Esophagus squamous epithelium (tissue), 5 donors: ENCODE measurements around the gene PIK3C2G. TPM values are rescaled to one million over a fixed set of nuclear protein-coding genes. Genes with fewer than 3 reads are reported as not detected.

Experiments used
- DNase-seq: peaks from one replicate; lab custom pipeline; 2025; lab: John Stamatoyannopoulos, UW
- H3K27ac ChIP-seq, 4 donors: fragments of 200-600 bp; sonication (generic); one replicate each; pipeline ENCODE4 v1.5.1; 2016 to 2019; ENCODE audit warnings: mild to moderate bottlenecking in 1 of 4
- H3K27me3 ChIP-seq, 4 donors: fragments of 200-600 bp; sonication (generic); 1 replicate in 3 of 4; 2 replicates in 1 of 4; pipeline versions ENCODE4 v1.5.1 to v1.6.0; 2017 to 2021; ENCODE audit warnings: antibody characterized with exemption in 1 of 4
- H3K36me3 ChIP-seq, 3 donors: fragments of 200-600 bp; sonication (generic); one replicate each; pipeline ENCODE4 v1.5.1; 2016 to 2019
- H3K4me1 ChIP-seq, 3 donors: fragments of 200-600 bp; sonication (generic); one replicate each; pipeline ENCODE4 v1.5.1; 2017 to 2019
- H3K4me3 ChIP-seq, 4 donors: fragments of 200-600 bp; sonication (generic); 1 replicate in 3 of 4; 2 replicates in 1 of 4; pipeline ENCODE4 v1.5.1; 2016 to 2019; ENCODE audit warnings: mild to moderate bottlenecking in 2 of 4, moderate library complexity in 1 of 4
- H3K9me3 ChIP-seq, 3 donors: fragments of 200-600 bp; sonication (generic); one replicate each; pipeline ENCODE4 v1.5.1; 2016 to 2019
- POLR2A ChIP-seq, 4 donors: fragments of 450-650 bp; IDR thresholded peaks; one replicate each; pipeline ENCODE4 v1.6.1; 2017; ENCODE audit warnings: antibody characterized with exemption in 4 of 4, mild to moderate bottlenecking in 4 of 4, moderate library complexity in 3 of 4
- WGBS, 2 donors: methylation state at CpG; one replicate each; pipeline ENCODE4 v1.1.5; 2018; 5-methylcytosine and 5-hydroxymethylcytosine counted together
- intact Hi-C: fragments of 100-400 bp; cut with DNase I; formaldehyde crosslinking; loops from one replicate; pipeline ENCODE4 v1.15.0; 2022
- total RNA-seq, 4 donors: library from RNA; depleted of rRNA; stranded (reverse); fragments of >200 nt; gene quantifications; one replicate each; pipeline ENCODE4 v1.1.0, GENCODE V29; 2016
- TF ChIP-seq, protein P1 (sequence below), 6 experiments: fragments of 450-650 bp in 4 of 6; fragments of 200-600 bp in 2 of 6; sonication (generic) in 2 of 6; IDR thresholded peaks; one replicate each; pipeline ENCODE4 v1.5.1; 2016 to 2019; ENCODE audit warnings: antibody characterized with exemption in 6 of 6, mild to moderate bottlenecking in 4 of 6, moderate library complexity in 4 of 6
- donor health status: DM: yes; HTN: yes; CAD: no.

Gene PIK3C2G
- total RNA-seq, 4 donors from 2014 or later = 3.5 to 12.6 (median 7.2) TPM

GRCh38 chr12:18389820-18390219 lies 128.5 kb downstream of the PIK3C2G start:
- Histone ChIP-seq H3K4me3 (no peak overlapping the region), H3K4me1 (no peaks in the 10 kb centered on the region), H3K27ac (no peak overlapping the region), H3K9me3 (no peaks in the 10 kb centered on the region), H3K36me3 (no peaks in the 10 kb centered on the region), H3K27me3 (no peaks in the 10 kb centered on the region)
- intact Hi-C loops = no loop called here
- TF ChIP-seq, protein P1, sequence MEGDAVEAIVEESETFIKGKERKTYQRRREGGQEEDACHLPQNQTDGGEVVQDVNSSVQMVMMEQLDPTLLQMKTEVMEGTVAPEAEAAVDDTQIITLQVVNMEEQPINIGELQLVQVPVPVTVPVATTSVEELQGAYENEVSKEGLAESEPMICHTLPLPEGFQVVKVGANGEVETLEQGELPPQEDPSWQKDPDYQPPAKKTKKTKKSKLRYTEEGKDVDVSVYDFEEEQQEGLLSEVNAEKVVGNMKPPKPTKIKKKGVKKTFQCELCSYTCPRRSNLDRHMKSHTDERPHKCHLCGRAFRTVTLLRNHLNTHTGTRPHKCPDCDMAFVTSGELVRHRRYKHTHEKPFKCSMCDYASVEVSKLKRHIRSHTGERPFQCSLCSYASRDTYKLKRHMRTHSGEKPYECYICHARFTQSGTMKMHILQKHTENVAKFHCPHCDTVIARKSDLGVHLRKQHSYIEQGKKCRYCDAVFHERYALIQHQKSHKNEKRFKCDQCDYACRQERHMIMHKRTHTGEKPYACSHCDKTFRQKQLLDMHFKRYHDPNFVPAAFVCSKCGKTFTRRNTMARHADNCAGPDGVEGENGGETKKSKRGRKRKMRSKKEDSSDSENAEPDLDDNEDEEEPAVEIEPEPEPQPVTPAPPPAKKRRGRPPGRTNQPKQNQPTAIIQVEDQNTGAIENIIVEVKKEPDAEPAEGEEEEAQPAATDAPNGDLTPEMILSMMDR (IDR thresholded peaks at IDR 0.05) = no peak
- no peak for TF ChIP-seq POLR2A (IDR thresholded peaks at IDR 0.05)
- DNase-seq = no peak
- WGBS, 2 donors = 59 to 63% methylated on average over 4 of the region's 4 CpGs

GRCh38 chr12:18391151-18391550 lies 129.8 kb downstream of the PIK3C2G start:
- no peaks in the 10 kb centered on the region for H3K4me1 ChIP-seq
- H3K27me3 ChIP-seq = no peaks in the 10 kb centered on the region
- TF ChIP-seq POLR2A (IDR thresholded peaks at IDR 0.05) = no peak
- TF ChIP-seq, protein P1 (IDR thresholded peaks at IDR 0.05) = no peak
- 47 to 61% methylated on average over 2 of the region's 2 CpGs for WGBS, 2 donors
- intact Hi-C loops = no loop called here
- H3K36me3 ChIP-seq = no peaks in the 10 kb centered on the region
- H3K27ac ChIP-seq = no peak overlapping the region
- no peaks in the 10 kb centered on the region for H3K9me3 ChIP-seq
- DNase-seq = no peak
- H3K4me3 ChIP-seq = no peak overlapping the region

DNA sequence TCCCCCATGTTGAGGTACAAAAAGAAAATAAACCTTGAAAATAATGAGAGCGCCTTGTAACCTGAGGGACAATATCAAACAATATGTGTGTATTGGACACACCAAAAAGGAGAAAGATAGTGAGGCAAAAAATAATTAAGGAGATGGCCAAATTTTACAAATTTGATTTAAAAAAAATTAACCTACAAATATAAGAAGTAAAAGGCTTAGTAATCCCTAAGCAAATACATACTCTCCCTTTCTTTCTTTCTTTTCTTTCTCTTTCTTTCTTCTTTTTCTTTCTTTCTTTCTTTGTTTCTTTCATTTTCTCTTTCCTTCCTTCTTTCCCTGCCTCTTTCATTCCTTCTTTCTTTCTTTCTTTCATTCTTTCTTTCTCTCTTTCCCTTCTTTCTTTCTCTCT lies 133.4 kb downstream of the PIK3C2G start:
- intact Hi-C loops = no loop called here
- H3K36me3 ChIP-seq = no peaks in the 10 kb centered on the region
- DNase-seq = no peak
- H3K4me3 ChIP-seq = no peak overlapping the region
- no peak overlapping the region for H3K27ac ChIP-seq
- no peak for TF ChIP-seq POLR2A (IDR thresholded peaks at IDR 0.05)
- H3K4me1 ChIP-seq = no peaks in the 10 kb centered on the region
- H3K9me3 ChIP-seq = no peaks in the 10 kb centered on the region
- no peaks in the 10 kb centered on the region for H3K27me3 ChIP-seq
- WGBS, 2 donors = 100% methylated on average over 1 of the region's 1 CpG

GRCh38 chr12:18400186-18400585 lies 138.9 kb downstream of the PIK3C2G start:
- no peak for DNase-seq
- intact Hi-C loops = no loop called here
- no peak overlapping the region for H3K4me3 ChIP-seq
- no peaks in the 10 kb centered on the region for H3K36me3 ChIP-seq
- H3K4me1 ChIP-seq = peaks cover 0 to 4% (median 0%) of the 10 kb centered on the region in 3 donors
- no peak overlapping the region for H3K27ac ChIP-seq
- no peaks in the 10 kb centered on the region for H3K27me3 ChIP-seq
- TF ChIP-seq, protein P1 (IDR thresholded peaks at IDR 0.05) = no peak
- TF ChIP-seq POLR2A (IDR thresholded peaks at IDR 0.05) = no peak
- H3K9me3 ChIP-seq = no peaks in the 10 kb centered on the region
- 67 to 79% methylated on average over 1 of the region's 1 CpG for WGBS, 2 donors

GRCh38 chr12:18402872-18403611 lies 141.7 kb downstream of the PIK3C2G start:
- no peaks in the 10 kb centered on the region for H3K36me3 ChIP-seq
- 57 to 66% methylated on average over 3 of the region's 3 CpGs for WGBS, 2 donors
- H3K27me3 ChIP-seq = no peaks in the 10 kb centered on the region
- no peak overlapping the region for H3K4me3 ChIP-seq
- TF ChIP-seq, protein P1 (IDR thresholded peaks at IDR 0.05) = no peak
- peak overlapping the region in 2 of 4 donors; percentile 9 to 57 for H3K27ac ChIP-seq
- intact Hi-C loops = no loop called here
- DNase-seq = no peak
- peaks cover 0 to 11% (median 0%) of the 10 kb centered on the region in 3 donors for H3K4me1 ChIP-seq
- no peaks in the 10 kb centered on the region for H3K9me3 ChIP-seq
